ENCODE measurements around the gene GCGR. TPM values are rescaled to one million over a fixed set of nuclear protein-coding genes. Genes with fewer than 3 reads are reported as not detected.
A peak's percentile ranks its signal among the peaks of the same experiment; 100 is the strongest.

GCGR gene
- total RNA-seq, 1 donor, result not detected

- DNase-seq (ENCODE audit: low read depth in 2 of 3, low spot score in 2 of 3), result no peak
Measured at GRCh38 chr17:81845881-81846742, 42.2 kb downstream of the GCGR start.

GRCh38 chr17:81846743-81847689 lies 43.1 kb downstream of the GCGR start:
- no peak for DNase-seq (ENCODE audit: low read depth in 2 of 3, low spot score in 2 of 3)

- no peak for DNase-seq (ENCODE audit: low read depth in 2 of 3, low spot score in 2 of 3)
Measured at GRCh38 chr17:81849457-81849856, 45.5 kb downstream of the GCGR start.

GRCh38 chr17:81851423-81851822 lies 47.5 kb downstream of the GCGR start:
- no peak for DNase-seq (ENCODE audit: low read depth in 2 of 3, low spot score in 2 of 3)

- DNase-seq (ENCODE audit: low read depth in 2 of 3, low spot score in 2 of 3), result no peak
Measured at GRCh38 chr17:81852237-81852636, 48.3 kb downstream of the GCGR start.

- DNase-seq (ENCODE audit: low read depth in 2 of 3, low spot score in 2 of 3), result peak in 1 of 3 donors; percentile 30
Measured at GRCh38 chr17:81854974-81855774, 51.2 kb downstream of the GCGR start.

GRCh38 chr17:81858170-81858966 lies 54.4 kb downstream of the GCGR start:
- no peak for DNase-seq (ENCODE audit: low read depth in 2 of 3, low spot score in 2 of 3)

- DNase-seq (ENCODE audit: low read depth in 2 of 3, low spot score in 2 of 3), result no peak
Measured at GRCh38 chr17:81858967-81859905, 55.3 kb downstream of the GCGR start.

- DNase-seq (ENCODE audit: low read depth in 2 of 3, low spot score in 2 of 3), result no peak
Measured at GRCh38 chr17:81859906-81860755, 56.2 kb downstream of the GCGR start, which contains the start of gene P4HB. P4HB (minus strand) TSS chr17:81860535; CDS start chr17:81860471, 64 bp downstream.

GRCh38 chr17:81860756-81861568 lies 57.0 kb downstream of the GCGR start:
- DNase-seq (ENCODE audit: low read depth in 2 of 3, low spot score in 2 of 3), result peak; percentile 99 to 100 (median 100)

- no peak for DNase-seq (ENCODE audit: low read depth in 2 of 3, low spot score in 2 of 3)
Measured at GRCh38 chr17:81863123-81863675, 59.2 kb downstream of the GCGR start.

Other genes with a start within 250 kb of the GCGR start
- gene NPLOC4, start 167.0 kb upstream of the GCGR start, total RNA-seq, result 63.8 TPM
- 0.27 TPM for gene TSPAN10, start 167.0 kb upstream of the GCGR start, total RNA-seq
- gene PDE6G, start 147.6 kb upstream of the GCGR start, total RNA-seq, result 14.8 TPM
- gene OXLD1, start 137.5 kb upstream of the GCGR start, total RNA-seq, result 80.0 TPM
- 8.3 TPM for gene CCDC137, start 137.4 kb upstream of the GCGR start, total RNA-seq
- 27.5 TPM for gene ARL16, start 120.4 kb upstream of the GCGR start, total RNA-seq
- gene HGS, start 120.1 kb upstream of the GCGR start, total RNA-seq, result 82.9 TPM
- 11.6 TPM for gene MRPL12, start 100.8 kb upstream of the GCGR start, total RNA-seq
- gene SLC25A10, start 91.9 kb upstream of the GCGR start, total RNA-seq, result 11.6 TPM
- 65.2 TPM for gene MCRIP1, start 29.1 kb downstream of the GCGR start, total RNA-seq
- gene PPP1R27, start 30.9 kb downstream of the GCGR start, total RNA-seq, result 1.3 TPM
- gene P4HB, start 56.4 kb downstream of the GCGR start, total RNA-seq, result 277 TPM
- 206 TPM for gene ARHGDIA, start 67.2 kb downstream of the GCGR start, total RNA-seq
- 145 TPM for gene ALYREF, start 87.4 kb downstream of the GCGR start, total RNA-seq
- 131 TPM for gene ANAPC11, start 87.6 kb downstream of the GCGR start, total RNA-seq
- gene NPB, start 98.1 kb downstream of the GCGR start, total RNA-seq, result 0.54 TPM
- gene PCYT2, start 107.2 kb downstream of the GCGR start, total RNA-seq, result 43.9 TPM
- gene SIRT7, start 114.0 kb downstream of the GCGR start, total RNA-seq, result 31.2 TPM
- 29.6 TPM for gene MAFG, start 123.6 kb downstream of the GCGR start, total RNA-seq
- 26.4 TPM for gene PYCR1, start 133.2 kb downstream of the GCGR start, total RNA-seq
- gene MYADML2, start 143.1 kb downstream of the GCGR start, total RNA-seq, result not detected
- gene NOTUM, start 157.0 kb downstream of the GCGR start, total RNA-seq, result 0.27 TPM
- 28.0 TPM for gene ASPSCR1, start 173.5 kb downstream of the GCGR start, total RNA-seq
- 32.3 TPM for gene CENPX, start 218.7 kb downstream of the GCGR start, total RNA-seq
- 16.4 TPM for gene LRRC45, start 219.2 kb downstream of the GCGR start, total RNA-seq
- 18.9 TPM for gene RAC3, start 227.5 kb downstream of the GCGR start, total RNA-seq
- gene DCXR, start 233.5 kb downstream of the GCGR start, total RNA-seq, result 57.9 TPM
- 37.2 TPM for gene RFNG, start 247.7 kb downstream of the GCGR start, total RNA-seq
- 138 TPM for gene GPS1, start 247.7 kb downstream of the GCGR start, total RNA-seq